HG03103 (cell line): ENCODE measurements around the gene CISTR.

Experiments
- ATAC-seq: cut with Tn5 transposase; IDR thresholded peaks from one replicate; pipeline ENCODE4 v1.9.1; 2021; ENCODE audit warnings: low read depth; ENCODE audit not compliant: unreplicated experiment

CISTR gene

DNA sequence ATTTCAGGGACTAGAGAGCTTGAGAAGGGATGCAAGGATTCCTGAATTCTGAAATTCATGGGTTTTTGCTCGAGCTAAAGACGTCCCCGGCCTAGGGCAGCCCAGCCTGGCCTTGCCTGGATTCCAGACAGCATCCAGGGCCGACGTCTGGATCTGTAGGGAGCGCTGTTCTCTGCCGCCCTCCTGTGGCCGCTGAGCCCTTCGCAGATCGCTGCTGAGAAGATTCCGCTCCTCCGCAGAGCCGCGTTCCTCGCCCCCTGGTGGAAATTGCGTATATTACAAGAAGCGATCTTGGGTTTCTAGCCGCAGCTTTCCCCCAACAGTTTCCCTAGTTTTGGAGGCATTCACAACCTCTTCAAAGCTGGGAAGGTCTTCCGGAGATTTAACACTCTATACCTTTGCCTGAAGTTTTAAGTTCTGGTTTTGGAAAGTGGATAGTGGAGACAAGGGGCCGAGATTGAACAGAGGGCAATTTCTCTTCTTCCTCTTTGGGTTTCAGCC, 5.1 kb downstream of the CISTR start:
- ATAC-seq = no peak

DNA sequence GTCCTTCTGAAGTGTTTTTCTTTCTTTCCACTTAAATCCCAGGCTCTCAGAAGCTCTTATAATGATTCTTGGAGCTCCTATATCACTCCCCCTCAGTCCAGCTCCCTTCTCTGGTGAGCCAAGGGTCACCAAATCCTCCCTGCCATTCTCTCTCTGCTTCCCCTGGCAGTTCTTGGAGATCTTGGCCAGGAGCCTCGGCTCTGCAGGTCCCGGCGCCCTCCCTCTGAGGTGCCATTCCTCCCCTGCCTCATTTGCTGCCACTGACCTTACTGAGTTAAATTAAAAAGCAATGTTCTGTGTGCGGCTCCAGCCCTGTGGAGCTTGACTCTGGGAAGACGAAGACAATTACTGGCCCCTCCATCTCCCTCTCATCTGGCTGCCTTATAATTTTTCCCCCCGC, 7.0 kb downstream of the CISTR start:
- no peak for ATAC-seq

DNA sequence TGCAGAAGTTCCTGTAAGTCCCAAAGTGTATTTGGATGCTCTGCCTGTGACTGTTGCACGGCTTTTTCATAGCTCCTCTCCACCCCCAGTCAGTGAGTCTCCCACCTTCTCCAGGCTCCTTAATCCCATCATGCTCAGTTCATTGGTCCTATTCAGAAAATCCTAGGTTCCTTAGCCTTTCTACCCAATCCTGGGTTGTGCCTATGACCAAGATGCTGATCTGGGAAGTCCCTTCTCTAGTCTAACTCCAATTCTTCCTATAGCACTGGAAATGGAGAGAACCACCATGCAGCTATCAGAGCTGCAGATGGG, 7.7 kb downstream of the CISTR start:
- no peak for ATAC-seq

DNA sequence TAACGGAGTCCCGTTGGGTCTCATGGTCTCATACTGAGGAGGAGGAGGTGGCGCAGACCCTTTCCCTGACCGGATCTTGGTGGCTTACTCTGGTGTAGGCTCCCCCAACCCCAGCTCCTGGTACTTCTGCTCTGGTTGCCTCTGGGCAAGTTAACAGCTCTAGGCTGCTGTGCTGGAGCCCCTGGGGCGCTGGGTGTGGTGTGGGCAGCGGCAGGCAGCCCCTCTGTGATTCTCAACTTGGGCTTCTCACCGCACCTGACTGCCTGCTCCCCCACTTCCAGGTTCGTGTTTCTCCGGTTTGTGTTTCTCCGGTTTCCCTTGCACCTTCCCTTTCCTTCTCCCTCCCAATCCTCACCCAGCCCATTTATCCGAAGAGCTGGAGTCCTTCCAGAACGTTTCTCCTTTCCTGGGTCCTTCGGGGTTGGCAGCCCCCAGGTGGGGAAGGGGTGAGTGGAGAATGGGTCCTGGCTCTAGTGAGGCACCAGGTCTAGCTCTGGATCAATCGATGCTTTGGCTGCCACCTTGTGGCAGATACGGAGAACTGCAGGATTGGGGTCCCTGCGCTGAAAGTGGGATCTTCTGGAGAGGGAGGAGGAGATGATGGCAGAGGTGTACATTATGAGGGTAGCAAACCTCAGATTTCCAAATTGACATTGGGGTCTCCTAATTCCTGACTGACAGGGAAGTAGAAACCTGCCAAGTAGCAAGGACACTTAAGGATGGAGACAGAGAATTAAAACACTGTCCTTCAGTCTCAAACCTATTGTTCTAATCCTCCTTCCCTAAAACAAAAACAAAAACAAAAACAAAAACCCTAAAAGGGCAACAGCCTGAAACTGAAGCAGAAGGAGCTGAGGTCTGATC, 8.3 kb downstream of the CISTR start:
- ATAC-seq = no peak

DNA sequence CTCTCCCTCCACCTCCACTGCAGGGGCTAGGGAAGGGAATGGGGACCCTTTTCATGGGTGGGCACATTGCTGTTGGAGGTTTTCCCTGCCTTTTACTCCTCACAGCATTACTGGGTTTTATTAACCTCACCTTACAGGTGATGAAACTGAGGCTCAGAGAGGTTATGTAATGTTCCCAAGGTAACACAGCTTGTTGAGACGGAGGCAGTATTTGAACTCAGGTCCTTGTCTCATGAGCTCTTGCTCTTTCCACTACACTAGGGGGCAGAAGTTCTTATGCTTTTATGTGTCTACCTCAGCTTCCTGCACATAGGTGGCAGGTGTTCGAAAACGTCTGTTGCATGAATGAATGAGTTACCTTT, 11.7 kb downstream of the CISTR start:
- no peak for ATAC-seq

DNA sequence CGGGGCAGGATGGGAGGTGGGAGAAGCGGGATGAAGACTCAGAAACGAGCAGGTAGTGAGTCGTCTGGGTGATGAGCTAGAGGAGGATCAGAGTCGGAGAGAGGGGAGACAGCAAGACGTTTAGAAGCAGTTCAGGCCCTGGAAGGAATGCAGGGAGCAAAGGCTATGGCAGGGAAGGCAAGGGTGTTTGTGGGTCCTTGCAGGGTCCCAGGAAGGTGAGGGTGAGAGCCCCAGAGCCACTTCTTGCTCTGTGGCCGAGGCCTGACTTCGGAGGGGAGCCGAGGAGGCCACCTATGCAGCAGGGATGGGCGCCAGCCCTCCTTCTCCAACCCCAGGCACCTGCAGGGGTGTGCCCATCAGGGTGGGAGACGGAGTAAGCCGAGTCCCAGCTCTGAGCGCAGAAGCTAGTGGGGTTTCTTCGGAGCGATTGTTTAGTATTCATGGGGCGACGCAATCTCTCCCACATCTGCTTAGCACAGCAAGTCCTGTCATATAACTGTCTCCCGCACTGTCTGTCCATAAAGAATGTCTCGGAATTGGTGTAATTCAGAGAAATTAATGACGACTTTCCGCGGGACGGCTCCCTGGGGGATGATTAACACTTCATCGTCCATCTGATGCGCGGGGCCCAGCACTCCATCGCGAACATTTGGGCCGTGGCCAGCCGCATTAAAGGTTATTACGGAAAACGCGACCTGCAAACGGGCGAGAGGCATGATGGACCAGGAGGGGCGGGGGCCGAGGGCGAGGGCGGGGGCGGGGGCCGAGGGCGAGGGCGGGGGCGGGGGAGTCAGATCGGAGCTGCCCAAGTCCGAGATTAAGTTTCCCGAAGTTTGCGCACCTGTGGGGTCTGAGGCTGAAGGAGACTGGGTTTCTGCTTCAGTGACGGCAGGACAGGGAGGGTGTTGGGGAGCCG, 12.3 kb downstream of the CISTR start:
- ATAC-seq = no peak

DNA sequence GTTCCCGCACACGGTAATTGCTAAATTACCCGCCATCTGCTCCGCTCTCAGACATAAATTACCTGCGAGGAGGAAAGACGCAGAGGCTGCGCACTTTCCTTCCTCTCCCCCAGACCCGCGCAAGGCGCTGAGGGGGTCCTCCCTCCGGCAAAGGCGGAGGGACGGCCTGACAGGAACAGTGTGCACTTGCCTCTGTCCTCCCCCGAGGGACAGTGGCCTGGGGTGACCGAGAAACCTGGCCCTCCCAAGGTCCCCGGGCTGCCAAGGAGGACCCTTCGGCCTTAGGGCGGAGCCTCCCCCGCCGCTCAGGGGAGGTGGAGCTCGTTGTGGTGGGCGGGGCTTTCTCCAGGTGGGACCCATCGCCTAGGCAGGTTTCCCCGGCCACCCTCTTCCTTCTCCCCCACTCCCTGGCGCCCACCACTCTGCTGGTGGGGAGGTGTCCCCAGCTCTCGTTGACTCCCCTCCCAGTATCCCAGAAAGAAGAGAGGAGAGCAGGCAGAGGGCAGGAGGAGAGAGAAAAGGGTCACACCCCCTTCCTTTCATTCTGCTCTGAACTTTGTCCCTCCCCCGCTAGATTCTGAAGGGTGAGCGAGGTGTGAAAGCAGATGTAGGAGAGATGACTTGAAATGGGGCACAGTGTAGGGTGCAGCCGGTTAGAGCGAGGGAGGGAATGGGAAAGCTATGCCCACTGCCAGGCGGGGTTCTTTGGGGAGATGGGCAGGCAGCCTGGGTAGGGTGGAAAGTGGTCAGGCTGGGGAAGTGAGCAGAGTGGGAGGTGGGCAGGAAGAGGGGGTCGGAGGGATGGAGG, 13.2 kb downstream of the CISTR start:
- no peak for ATAC-seq

DNA sequence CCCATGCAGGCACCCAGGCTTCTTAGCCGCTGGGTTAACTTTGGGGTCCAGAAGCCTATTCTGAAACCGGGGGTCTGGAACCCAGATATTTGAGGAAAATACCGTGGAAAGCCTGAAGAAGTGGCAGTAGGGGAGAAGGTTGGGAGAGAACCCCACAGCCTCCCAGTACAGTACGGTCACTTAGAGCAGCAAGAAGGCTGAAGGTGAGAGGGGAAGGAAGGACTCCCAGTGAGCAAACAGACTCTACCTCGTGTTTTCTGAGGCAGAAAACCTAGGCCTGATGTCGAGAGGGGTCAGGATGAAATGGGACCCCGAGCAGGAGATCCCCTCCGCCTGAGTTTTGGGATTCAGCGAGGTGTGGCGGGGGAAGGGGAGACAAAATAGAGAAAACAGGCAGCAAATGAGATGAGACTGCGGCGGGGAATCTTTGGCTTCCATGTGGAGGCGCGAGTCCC, 13.8 kb downstream of the CISTR start:
- ATAC-seq = no peak

DNA sequence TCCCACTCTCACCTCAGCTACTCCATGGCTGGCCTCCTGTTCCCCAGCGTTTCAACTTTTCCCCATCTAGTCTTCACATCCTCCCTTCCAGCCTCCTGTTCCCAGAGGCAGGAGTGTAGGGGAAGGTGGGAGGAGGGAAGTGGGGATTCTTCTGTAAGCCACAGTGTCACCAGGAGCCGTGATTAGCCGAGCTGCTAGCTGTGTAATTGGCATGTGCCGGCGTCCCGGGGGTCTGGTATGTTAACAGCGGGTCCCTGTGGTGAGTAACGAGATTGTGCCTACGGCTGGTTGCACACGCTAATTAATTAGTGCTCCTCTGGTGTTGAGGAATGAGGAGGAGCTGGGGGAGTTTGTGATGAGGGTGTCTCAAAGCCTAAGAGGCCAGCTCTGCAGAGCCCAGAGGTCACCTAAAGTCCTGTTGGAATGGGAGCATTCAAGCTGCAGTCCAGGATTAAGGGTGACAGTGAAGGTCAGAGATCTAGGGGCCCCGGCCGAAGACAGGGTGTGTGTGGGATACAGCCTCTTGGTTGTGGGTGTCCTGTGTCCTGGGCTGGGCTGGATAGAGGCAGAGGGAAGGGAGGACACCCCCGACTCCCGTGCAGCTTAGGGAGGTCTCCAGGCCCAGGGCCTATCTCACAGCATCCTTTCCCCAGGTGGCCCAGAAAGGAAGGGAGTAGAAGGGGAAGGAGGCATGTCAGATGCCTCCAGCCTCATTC, 14.5 kb downstream of the CISTR start:
- ATAC-seq = no peak

DNA sequence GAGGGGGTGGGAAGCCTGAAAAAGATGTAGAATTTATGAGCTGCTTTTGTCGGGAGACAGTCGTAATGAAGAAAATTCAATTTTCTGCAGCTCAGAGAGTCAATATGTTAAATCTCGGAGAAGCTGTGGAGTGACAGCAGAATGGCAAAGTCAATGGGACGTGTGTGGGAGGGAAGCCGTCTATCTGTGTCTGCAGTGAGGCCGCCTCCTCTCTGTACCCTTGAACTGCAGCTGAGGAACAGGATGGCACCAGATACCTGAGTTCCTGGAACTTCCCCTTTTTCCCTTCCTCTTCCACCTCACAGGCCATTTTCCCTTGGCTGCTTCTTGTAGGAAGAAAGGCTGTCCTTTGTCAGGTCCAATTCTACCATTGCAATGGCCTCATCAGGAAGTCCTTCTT, 15.2 kb downstream of the CISTR start:
- ATAC-seq = no peak

DNA sequence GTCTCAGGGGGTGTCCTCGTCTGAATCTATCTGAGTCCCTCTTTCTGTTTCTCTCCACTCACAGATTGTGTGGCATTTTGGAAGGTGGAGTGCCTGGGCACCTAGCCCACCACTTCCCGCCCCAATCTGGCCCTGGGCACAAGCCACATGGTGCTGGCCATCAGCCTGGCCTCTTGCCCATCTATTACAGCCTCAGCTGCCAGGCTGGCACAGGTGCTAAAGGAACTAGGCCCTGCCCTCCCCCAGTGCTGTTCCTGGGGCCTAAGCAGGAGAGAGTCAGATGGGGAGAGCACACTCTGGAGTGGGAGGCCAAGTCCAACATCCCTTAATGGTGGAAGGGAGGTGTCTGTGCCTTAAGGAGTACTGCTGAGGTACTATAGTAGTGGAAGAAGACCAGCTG, 16.2 kb downstream of the CISTR start:
- no peak for ATAC-seq

DNA sequence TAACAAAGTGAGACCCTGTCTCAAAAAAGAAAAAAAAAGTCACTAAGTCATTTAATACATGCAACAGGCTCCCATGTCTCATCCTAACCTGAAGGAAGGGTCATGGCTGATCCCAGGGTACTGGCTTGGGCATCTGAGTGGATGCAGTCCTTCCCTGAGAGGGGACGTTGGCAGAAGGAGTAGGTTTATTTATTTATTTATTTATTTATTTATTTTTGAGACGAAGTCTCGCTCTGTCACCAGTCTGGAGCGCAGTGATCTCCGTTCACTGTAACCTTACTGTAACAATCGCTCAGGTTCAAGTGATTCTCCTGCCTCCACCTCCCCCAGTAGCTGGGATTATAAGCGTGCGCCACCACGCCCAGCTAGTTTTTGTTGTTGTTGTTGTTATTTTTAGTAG, 17.4 kb downstream of the CISTR start:
- ATAC-seq = no peak

DNA sequence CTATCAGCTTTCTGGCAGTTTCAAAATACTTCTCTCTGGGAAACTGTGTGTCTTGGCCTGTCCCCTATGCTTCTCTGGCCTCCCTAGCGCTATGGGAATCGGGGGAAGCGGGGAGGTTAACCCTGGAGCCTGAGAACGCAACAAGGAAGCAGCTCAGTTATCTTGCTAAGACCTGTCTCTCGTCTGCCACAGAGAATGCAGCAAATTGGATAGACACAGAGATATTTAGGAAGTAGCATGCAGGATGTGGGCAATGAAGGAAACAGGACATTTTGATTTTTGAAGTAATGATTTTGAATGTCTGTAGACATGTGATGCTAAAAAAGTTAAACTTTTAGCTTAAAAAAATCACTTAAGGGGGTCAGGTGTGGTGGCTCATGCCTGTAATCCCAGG, 18.0 kb downstream of the CISTR start:
- ATAC-seq = no peak

DNA sequence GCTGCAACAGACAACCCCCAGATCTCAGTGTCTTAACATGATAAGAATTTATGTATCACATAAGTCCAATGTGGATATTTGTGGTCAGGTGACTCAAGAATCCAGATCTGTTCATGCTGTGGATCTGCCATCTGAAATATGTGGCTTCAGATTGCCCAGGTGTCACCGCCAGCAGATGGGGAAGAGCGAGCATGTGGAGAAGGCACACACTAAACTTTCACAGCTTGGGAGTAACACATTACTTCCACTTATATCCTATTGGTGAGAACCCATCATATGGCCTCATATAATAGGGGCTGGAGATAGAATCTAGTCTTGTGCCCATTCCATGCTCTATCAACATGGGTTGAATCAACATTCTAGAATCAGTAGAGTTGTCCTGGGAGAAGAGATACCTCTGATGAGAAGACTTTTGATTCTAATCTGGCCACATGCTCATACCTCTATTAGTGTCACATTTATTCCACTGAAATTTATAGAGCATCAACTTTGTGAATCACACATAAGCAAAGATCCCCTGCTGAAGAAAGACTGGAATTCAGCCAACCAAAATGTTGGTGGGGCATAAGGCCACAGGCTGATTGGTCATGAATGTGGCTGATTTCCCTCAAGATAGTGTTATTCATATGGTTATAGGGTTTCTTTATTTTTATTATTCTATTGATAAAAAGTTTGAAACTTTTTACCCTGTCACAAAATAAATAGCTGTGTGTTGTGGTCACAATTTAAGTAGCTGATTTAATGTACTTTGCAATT, 18.6 kb downstream of the CISTR start:
- ATAC-seq = no peak

DNA sequence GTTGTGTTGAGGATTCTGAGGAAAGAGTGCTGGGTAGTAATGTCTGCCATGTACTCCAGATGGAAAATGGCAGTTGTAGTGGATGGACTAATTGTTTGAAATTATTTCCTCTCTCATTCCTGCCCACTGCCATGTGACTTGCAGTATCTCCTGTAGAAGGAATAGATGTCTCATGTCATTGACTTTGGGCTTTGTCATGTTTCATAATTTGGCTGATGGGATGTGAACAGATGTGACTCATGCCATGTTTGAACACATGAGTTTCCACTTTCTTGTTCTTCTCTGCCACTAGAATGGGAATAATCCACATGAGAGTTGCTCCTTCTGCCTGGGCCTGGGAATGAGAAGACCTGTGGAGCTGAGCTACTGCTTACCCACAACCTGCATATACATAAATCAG, 22.1 kb downstream of the CISTR start:
- ATAC-seq = no peak

DNA sequence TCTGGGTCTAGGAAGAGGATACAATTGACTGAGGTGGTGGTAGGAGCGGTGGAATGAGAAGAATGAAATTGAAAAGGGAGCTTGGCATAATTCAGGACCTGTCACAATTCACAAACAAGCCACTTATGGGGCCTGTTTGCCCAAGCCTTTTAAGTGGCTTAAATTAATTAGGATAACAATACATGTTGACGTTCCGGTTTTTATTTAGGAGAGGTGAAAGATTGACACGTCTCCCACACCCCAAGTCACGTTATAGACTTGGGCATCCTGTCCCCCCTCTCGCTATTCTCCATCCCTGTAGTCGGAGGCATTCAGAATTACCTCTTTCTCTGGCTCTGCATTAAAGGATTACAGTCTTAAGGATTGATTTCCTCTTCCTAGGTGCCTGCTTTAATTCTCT, 23.6 kb downstream of the CISTR start:
- no peak for ATAC-seq

DNA sequence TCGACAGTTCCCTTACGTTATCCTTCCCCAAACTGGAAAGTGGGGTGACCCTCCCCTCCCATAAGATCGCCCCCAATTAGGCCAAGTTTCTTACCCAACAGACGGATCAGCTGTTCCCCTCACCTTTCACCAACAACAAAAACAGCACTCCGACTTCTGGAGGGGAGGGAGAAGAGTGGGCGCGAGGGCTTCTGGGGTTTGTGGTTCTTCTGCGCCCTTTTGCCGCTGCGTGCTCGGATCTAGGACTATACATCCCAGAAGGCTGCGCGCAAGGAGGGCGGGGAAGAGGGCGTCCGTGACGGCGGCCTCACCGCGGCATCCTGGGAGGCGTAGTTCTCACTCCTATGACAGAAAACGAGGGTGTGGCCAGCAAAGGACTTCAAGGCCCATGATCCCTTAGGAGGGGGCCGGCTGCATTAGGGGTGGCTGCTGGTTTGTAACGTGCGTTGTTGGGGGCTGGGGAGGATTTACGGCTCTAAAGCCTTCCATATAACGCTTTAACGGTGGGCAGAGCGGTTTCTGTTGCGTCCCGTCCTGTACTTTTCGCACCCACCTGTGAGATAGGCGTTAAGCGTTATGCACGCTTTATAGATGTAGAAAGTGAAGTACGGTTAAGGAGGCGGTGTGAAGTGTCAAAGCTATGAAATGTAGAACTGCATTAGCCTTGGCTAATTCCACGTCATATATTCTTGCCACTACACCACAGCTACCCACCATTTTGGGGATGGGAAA, 24.3 kb downstream of the CISTR start, which contains the start of gene CALCOCO1:
TSS of gene CALCOCO1 (minus strand) at position 143 of the 732 bp plus-strand sequence. CDS start 2,210 bp downstream, outside the sequence.
- peak; percentile 98 for ATAC-seq

DNA sequence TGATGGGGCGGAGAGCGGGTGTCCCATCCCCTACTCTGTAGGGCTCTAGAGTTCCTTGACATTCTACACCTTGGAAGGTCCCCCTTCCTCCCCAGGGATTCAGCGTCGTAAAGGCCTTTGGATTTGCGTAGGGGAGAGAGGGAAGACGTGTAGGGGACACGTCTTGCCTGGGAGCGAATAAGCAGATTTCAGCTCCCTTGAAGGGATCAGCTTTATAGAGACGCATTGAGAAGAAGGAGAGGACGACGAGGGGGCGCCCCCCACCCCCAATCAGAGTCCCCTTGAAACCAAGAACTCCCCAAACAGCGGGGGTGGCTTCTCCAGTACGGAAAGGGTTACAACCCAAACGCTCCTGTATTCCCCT, 24.9 kb downstream of the CISTR start:
- ATAC-seq = no peak

DNA sequence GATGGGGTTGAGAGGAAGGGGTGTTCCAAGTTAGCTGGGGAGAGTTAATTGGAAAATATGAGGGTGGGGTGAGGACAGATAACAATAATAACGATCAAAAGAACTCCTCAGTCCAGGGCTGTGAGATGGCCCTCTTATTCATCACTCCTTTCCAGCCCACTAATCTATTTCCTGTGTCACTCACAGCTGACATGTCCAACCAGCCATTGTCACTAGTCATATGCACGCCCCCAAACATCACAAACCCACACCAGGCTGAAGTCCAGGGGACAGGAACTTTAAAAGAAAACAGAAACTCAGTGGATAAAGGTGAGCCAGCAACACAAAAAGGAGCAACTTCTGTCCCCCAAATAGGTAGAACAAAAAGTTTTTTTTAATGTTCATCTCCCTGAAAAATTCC, 25.4 kb downstream of the CISTR start:
- ATAC-seq = no peak
